HEK293 (cell line): ENCODE measurements around the gene CTDNEP1.

ENCODE experiments used
- FEZF1 ChIP-seq: fragments of 450-650 bp; formaldehyde crosslinking; IDR thresholded peaks from 2 replicates; pipeline ENCODE4 v1.5.1; 2016; ENCODE audit warnings: missing biosample characterization, missing genetic modification characterization
- HOXC10 ChIP-seq: sonication (generic); formaldehyde crosslinking; IDR thresholded peaks from 2 replicates; pipeline ENCODE4 v1.8.1; 2023; ENCODE audit warnings: mild to moderate bottlenecking, missing genetic modification reagents
- MEIS1 ChIP-seq: sonication (generic); formaldehyde crosslinking; IDR thresholded peaks from 2 replicates; pipeline ENCODE4 v1.8.1; 2022; ENCODE audit warnings: missing genetic modification reagents, mild to moderate bottlenecking, borderline replicate concordance
- PATZ1 ChIP-seq: fragments of 450-650 bp; formaldehyde crosslinking; IDR thresholded peaks from 2 replicates; pipeline ENCODE4 v1.5.1; 2016; ENCODE audit warnings: missing biosample characterization, missing genetic modification characterization
- REPIN1 ChIP-seq: fragments of 450-650 bp; formaldehyde crosslinking; IDR thresholded peaks from 2 replicates; pipeline ENCODE4 v1.5.1; 2017; ENCODE audit warnings: missing biosample characterization, missing genetic modification characterization, low read depth
- TRIM28 ChIP-seq: IDR thresholded peaks from 2 replicates; pipeline ENCODE4 v1.6.1; 2011; ENCODE audit warnings: low read length, control low read depth, borderline replicate concordance
- ZFHX2 ChIP-seq: fragments of 450-650 bp; formaldehyde crosslinking; conservative IDR thresholded peaks from 2 replicates; pipeline ENCODE4 v1.5.1; 2016; ENCODE audit warnings: missing biosample characterization, missing genetic modification characterization
- ZNF121 ChIP-seq: fragments of 450-650 bp; formaldehyde crosslinking; IDR thresholded peaks from 2 replicates; pipeline ENCODE4 v1.5.1; 2016; ENCODE audit warnings: missing biosample characterization, missing genetic modification characterization
- ZNF157 ChIP-seq: fragments of 450-650 bp; formaldehyde crosslinking; IDR thresholded peaks from 2 replicates; pipeline ENCODE4 v1.5.1; 2016; ENCODE audit warnings: missing biosample characterization, missing genetic modification characterization
- ZNF174 ChIP-seq: fragments of 450-650 bp; formaldehyde crosslinking; IDR thresholded peaks from 2 replicates; pipeline ENCODE4 v1.5.0; 2017; ENCODE audit warnings: missing biosample characterization, mild to moderate bottlenecking, missing genetic modification characterization
- ZNF214 ChIP-seq: fragments of 450-650 bp; formaldehyde crosslinking; IDR thresholded peaks from 2 replicates; pipeline ENCODE4 v1.5.1; 2017; ENCODE audit warnings: missing biosample characterization, mild to moderate bottlenecking, missing genetic modification characterization, borderline replicate concordance
- ZNF248 ChIP-seq: fragments of 450-650 bp; formaldehyde crosslinking; IDR thresholded peaks from 2 replicates; pipeline ENCODE4 v1.5.1; 2017; ENCODE audit warnings: missing biosample characterization, missing genetic modification characterization
- ZNF302 ChIP-seq: fragments of 450-650 bp; formaldehyde crosslinking; IDR thresholded peaks from 2 replicates; pipeline ENCODE4 v1.5.1; 2016; ENCODE audit warnings: missing biosample characterization, missing genetic modification characterization, low read depth
- ZNF324 ChIP-seq: fragments of 450-650 bp; formaldehyde crosslinking; IDR thresholded peaks from 2 replicates; pipeline ENCODE4 v1.5.1; 2016; ENCODE audit warnings: missing biosample characterization, missing genetic modification characterization
- ZNF366 ChIP-seq: fragments of 450-650 bp; formaldehyde crosslinking; conservative IDR thresholded peaks from 2 replicates; pipeline ENCODE4 v1.5.1; 2016; ENCODE audit warnings: missing biosample characterization, missing genetic modification characterization
- ZNF37A ChIP-seq: fragments of 450-650 bp; IDR thresholded peaks from 2 replicates; pipeline ENCODE4 v1.5.1; 2018; ENCODE audit warnings: missing biosample characterization, missing genetic modification characterization
- ZNF426 ChIP-seq: fragments of 450-650 bp; formaldehyde crosslinking; IDR thresholded peaks from 2 replicates; pipeline ENCODE4 v1.5.1; 2017; ENCODE audit warnings: missing biosample characterization, missing genetic modification characterization, mild to moderate bottlenecking, inconsistent platforms, moderate library complexity
- ZNF514 ChIP-seq: fragments of 450-650 bp; formaldehyde crosslinking; IDR thresholded peaks from 2 replicates; pipeline ENCODE4 v1.5.1; 2016; ENCODE audit warnings: missing biosample characterization, missing genetic modification characterization
- ZNF521 ChIP-seq: fragments of 450-650 bp; formaldehyde crosslinking; IDR thresholded peaks from 2 replicates; pipeline ENCODE4 v1.5.1; 2017; ENCODE audit warnings: missing biosample characterization, mild to moderate bottlenecking, missing genetic modification characterization
- ZNF548 ChIP-seq: fragments of 450-650 bp; formaldehyde crosslinking; IDR thresholded peaks from 2 replicates; pipeline ENCODE4 v1.5.1; 2016; ENCODE audit warnings: missing biosample characterization, missing genetic modification characterization
- ZNF623 ChIP-seq: fragments of 450-650 bp; formaldehyde crosslinking; IDR thresholded peaks from 2 replicates; pipeline ENCODE4 v1.5.1; 2016; ENCODE audit warnings: missing biosample characterization, missing genetic modification characterization
- ZNF654 ChIP-seq: fragments of 450-650 bp; formaldehyde crosslinking; IDR thresholded peaks from 2 replicates; pipeline ENCODE4 v1.5.1; 2016; ENCODE audit warnings: low read depth, missing biosample characterization, missing genetic modification characterization
- ZNF677 ChIP-seq: fragments of 450-650 bp; IDR thresholded peaks from 2 replicates; pipeline ENCODE4 v1.5.0; 2018; ENCODE audit warnings: missing biosample characterization, mild to moderate bottlenecking, missing genetic modification characterization, moderate library complexity
- ZNF76 ChIP-seq: fragments of 450-650 bp; formaldehyde crosslinking; IDR thresholded peaks from 2 replicates; pipeline ENCODE4; 2016; ENCODE audit warnings: low read depth, missing biosample characterization, missing genetic modification characterization, borderline replicate concordance
- ZNF768 ChIP-seq: fragments of 450-650 bp; formaldehyde crosslinking; IDR thresholded peaks from 2 replicates; pipeline ENCODE4 v1.5.1; 2018; ENCODE audit warnings: missing biosample characterization, mild to moderate bottlenecking, missing genetic modification characterization
- ZNF777 ChIP-seq: fragments of 450-650 bp; formaldehyde crosslinking; IDR thresholded peaks from 2 replicates; pipeline ENCODE4 v1.5.1; 2017; ENCODE audit warnings: missing biosample characterization, missing genetic modification characterization, borderline replicate concordance
- ZNF830 ChIP-seq: fragments of 450-650 bp; IDR thresholded peaks from 2 replicates; pipeline ENCODE4 v1.5.0; 2018; ENCODE audit warnings: missing biosample characterization, missing genetic modification characterization, low read depth, mild to moderate bottlenecking, moderate library complexity
- ZXDB ChIP-seq: fragments of 450-650 bp; formaldehyde crosslinking; IDR thresholded peaks from 2 replicates; pipeline ENCODE4 v1.5.1; 2016; ENCODE audit warnings: missing biosample characterization, missing genetic modification characterization
- TF ChIP-seq, protein P1 (sequence below): fragments of 450-650 bp; formaldehyde crosslinking; IDR thresholded peaks from 2 replicates; pipeline ENCODE4 v1.5.1; 2017; ENCODE audit warnings: missing biosample characterization, missing genetic modification characterization
- TF ChIP-seq, protein P2 (sequence below): fragments of 450-650 bp; formaldehyde crosslinking; IDR thresholded peaks from 2 replicates; pipeline ENCODE4 v1.5.1; 2016; ENCODE audit warnings: missing biosample characterization, missing genetic modification characterization
- TF ChIP-seq, protein P3 (sequence below): fragments of 450-650 bp; formaldehyde crosslinking; optimal IDR thresholded peaks from 2 replicates; pipeline ENCODE3; 2016; ENCODE audit warnings: missing biosample characterization, mild to moderate bottlenecking, missing genetic modification characterization

CTDNEP1 gene

DNA sequence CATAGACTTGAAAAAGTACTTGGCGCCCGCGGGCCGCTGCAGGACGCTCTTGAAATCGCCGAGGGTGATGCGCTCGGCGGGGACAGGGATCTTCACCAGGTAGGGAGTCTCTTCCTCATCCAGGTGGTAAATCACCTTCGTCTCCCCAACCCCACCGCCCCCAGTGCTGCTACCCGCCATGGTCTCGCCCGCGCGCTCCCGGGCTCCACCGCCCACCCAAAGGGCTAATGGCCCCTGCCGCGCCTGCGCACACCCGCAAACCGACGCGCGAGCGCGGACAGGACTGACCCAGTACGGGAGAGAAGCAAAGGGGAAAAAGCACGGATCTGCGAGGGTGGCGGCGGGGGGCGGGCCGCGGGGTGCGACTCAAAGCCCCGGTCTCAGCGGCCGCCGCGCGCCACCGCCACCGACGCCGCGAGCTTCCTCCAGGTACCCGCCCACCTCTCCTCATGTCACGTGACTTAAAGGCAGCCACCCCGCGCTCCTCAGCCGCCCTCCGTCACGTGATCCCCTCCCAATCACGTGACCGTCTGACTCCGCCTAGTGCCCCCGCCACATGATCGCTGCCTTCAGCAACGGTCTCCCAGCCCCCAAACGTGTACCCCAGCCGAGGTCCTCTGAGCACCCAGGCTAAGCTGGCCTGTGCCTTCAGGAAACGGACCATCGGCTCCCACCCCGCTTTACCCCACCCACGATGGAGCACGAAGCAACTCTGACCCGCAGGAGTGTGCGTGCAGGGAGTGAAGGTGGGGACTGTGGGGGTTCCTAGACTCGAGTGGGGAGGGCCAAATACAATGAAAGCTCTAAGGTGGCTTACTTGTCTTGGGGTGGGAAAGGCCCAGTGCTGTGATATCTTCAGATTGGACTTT, 17.2 kb downstream of the CTDNEP1 start, which contains the start of gene DVL2 (continued):
- TF ChIP-seq, protein P1, sequence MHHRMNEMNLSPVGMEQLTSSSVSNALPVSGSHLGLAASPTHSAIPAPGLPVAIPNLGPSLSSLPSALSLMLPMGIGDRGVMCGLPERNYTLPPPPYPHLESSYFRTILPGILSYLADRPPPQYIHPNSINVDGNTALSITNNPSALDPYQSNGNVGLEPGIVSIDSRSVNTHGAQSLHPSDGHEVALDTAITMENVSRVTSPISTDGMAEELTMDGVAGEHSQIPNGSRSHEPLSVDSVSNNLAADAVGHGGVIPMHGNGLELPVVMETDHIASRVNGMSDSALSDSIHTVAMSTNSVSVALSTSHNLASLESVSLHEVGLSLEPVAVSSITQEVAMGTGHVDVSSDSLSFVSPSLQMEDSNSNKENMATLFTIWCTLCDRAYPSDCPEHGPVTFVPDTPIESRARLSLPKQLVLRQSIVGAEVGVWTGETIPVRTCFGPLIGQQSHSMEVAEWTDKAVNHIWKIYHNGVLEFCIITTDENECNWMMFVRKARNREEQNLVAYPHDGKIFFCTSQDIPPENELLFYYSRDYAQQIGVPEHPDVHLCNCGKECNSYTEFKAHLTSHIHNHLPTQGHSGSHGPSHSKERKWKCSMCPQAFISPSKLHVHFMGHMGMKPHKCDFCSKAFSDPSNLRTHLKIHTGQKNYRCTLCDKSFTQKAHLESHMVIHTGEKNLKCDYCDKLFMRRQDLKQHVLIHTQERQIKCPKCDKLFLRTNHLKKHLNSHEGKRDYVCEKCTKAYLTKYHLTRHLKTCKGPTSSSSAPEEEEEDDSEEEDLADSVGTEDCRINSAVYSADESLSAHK (tag by site-specific recombination) = peak; percentile 69; the same call in 1 of the 2 replicates
- TF ChIP-seq ZNF302 (tag by site-specific recombination) (no peak), ZXDB (tag by site-specific recombination) (peak; percentile 78), ZNF366 (no peak), ZNF157 (peak; percentile 62; the same call in 1 of the 2 replicates), ZNF121 (0 out of 2 replicates have a peak, but pooled peaks have one; percentile 31), ZNF548 (tag by site-specific recombination) (no peak), MEIS1 (CRISPR knock-in tag) (no peak), REPIN1 (peak; percentile 86; the same call in 1 of the 2 replicates), ZNF777 (tag by site-specific recombination) (no peak), ZNF623 (tag by site-specific recombination) (peak; percentile 36), PATZ1 (tag by site-specific recombination) (peak; percentile 90), ZFHX2 (tag by site-specific recombination) (peak; percentile 98), ZNF654 (no peak), ZNF514 (tag by site-specific recombination) (no peak), ZNF324 (tag by site-specific recombination) (peak; percentile 83; the same call in 1 of the 2 replicates), ZNF830 (tag by site-specific recombination) (no peak), HOXC10 (CRISPR knock-in tag) (no peak), TRIM28 (no peak), ZNF248 (no peak), ZNF768 (tag by site-specific recombination) (no peak), ZNF76 (tag by site-specific recombination) (peak; percentile 77; the same call in 1 of the 2 replicates), ZNF37A (tag by site-specific recombination) (0 out of 2 replicates have a peak, but pooled peaks have one; percentile 46), ZNF677 (tag by site-specific recombination) (no peak), ZNF214 (tag by site-specific recombination) (no peak; the same call in 1 of the 2 replicates), ZNF174 (tag by site-specific recombination) (no peak), ZNF521 (tag by site-specific recombination) (no peak), ZNF426 (tag by site-specific recombination) (no peak), FEZF1 (tag by site-specific recombination) (peak; percentile 44; the same call in 1 of the 2 replicates)
- TF ChIP-seq, protein P2, sequence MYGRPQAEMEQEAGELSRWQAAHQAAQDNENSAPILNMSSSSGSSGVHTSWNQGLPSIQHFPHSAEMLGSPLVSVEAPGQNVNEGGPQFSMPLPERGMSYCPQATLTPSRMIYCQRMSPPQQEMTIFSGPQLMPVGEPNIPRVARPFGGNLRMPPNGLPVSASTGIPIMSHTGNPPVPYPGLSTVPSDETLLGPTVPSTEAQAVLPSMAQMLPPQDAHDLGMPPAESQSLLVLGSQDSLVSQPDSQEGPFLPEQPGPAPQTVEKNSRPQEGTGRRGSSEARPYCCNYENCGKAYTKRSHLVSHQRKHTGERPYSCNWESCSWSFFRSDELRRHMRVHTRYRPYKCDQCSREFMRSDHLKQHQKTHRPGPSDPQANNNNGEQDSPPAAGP = peak; percentile 98
- TF ChIP-seq, protein P3, sequence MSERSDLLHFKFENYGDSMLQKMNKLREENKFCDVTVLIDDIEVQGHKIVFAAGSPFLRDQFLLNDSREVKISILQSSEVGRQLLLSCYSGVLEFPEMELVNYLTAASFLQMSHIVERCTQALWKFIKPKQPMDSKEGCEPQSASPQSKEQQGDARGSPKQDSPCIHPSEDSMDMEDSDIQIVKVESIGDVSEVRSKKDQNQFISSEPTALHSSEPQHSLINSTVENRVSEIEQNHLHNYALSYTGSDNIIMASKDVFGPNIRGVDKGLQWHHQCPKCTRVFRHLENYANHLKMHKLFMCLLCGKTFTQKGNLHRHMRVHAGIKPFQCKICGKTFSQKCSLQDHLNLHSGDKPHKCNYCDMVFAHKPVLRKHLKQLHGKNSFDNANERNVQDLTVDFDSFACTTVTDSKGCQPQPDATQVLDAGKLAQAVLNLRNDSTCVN (tag by site-specific recombination) = peak; percentile 99
